Measurements from ENCODE around the gene STK16. TPM values are rescaled to one million over a fixed set of nuclear protein-coding genes. Genes with fewer than 3 reads are reported as not detected.

STK16 gene
- total and polyA plus RNA-seq, 2 of the 13 experiments (the other 11 are each of a cell fraction or from before 2014, with no cell fraction given) = 28.0 to 50.9 TPM

DNA sequence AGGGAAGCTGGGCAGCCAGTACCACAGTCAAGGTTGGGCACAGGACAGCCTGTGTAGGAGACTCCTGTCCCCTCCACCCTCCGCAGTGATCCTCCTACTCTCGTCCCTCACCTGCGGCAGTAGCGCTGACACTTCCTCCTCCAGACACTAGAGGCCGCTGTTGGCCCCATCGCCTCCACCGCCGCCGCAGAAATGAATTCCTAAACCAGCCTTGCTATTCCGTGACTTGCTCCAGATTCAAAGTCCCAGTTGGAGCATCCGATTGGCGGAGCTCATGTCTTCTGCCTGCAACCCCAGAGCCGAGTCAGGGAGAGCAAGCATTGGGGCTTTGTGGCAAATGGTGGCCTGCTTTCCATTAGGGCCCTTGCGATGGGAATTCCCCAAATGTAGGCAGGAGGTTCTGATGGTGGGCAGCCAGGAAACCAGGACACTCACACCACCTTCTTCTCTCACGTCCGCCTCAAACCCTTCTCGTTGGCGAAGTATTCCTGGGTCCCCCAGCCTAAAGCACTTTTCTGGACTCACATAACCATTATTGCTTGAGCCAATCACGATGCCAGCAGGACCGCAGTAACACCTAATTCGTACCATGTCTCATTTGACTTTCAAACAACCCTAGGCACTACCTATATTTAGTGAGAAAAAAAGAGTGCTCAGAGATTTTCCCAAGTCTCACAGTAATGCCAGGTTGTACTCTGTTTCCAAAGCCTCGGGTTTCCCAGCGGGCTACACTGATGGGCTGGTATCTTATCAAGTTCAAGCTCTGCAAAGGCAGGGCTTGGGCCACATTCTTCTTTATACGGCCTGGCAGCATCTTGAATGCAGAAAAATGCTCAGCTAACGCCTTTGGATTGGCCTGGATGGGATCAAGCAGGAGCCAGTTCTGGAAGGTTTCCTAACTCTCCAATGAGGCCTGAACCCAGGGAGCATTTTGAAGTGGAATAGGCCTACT, 32.7 kb downstream of the STK16 start (continued):
- TF ChIP-seq, protein P1, sequence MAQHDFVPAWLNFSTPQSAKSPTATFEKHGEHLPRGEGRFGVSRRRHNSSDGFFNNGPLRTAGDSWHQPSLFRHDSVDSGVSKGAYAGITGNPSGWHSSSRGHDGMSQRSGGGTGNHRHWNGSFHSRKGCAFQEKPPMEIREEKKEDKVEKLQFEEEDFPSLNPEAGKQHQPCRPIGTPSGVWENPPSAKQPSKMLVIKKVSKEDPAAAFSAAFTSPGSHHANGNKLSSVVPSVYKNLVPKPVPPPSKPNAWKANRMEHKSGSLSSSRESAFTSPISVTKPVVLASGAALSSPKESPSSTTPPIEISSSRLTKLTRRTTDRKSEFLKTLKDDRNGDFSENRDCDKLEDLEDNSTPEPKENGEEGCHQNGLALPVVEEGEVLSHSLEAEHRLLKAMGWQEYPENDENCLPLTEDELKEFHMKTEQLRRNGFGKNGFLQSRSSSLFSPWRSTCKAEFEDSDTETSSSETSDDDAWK (CRISPR knock-in tag; IDR thresholded peaks at IDR 0.05) = no peak
- TF ChIP-seq, protein P2, sequence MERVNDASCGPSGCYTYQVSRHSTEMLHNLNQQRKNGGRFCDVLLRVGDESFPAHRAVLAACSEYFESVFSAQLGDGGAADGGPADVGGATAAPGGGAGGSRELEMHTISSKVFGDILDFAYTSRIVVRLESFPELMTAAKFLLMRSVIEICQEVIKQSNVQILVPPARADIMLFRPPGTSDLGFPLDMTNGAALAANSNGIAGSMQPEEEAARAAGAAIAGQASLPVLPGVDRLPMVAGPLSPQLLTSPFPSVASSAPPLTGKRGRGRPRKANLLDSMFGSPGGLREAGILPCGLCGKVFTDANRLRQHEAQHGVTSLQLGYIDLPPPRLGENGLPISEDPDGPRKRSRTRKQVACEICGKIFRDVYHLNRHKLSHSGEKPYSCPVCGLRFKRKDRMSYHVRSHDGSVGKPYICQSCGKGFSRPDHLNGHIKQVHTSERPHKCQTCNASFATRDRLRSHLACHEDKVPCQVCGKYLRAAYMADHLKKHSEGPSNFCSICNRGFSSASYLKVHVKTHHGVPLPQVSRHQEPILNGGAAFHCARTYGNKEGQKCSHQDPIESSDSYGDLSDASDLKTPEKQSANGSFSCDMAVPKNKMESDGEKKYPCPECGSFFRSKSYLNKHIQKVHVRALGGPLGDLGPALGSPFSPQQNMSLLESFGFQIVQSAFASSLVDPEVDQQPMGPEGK (CRISPR knock-in tag; IDR thresholded peaks at IDR 0.05) = 0 out of 2 replicates have a peak, but pooled peaks have one; percentile 17
- TF ChIP-seq ZNF709 (CRISPR knock-in tag; IDR thresholded peaks at IDR 0.05) = no peak
- 0 out of 2 replicates have a peak, but pooled peaks have one; percentile 47 for TF ChIP-seq ZNF317 (CRISPR knock-in tag; IDR thresholded peaks at IDR 0.05)
- TF ChIP-seq DR1 (CRISPR knock-in tag; IDR thresholded peaks at IDR 0.05) = no peak
- TF ChIP-seq PCBP1 (IDR thresholded peaks at IDR 0.05; ENCODE audit: borderline replicate concordance, low read depth, low read length) = no peak
- no peak for TF ChIP-seq ZFAT (CRISPR knock-in tag; conservative IDR thresholded peaks at IDR 0.05)
- TF ChIP-seq, protein P3, sequence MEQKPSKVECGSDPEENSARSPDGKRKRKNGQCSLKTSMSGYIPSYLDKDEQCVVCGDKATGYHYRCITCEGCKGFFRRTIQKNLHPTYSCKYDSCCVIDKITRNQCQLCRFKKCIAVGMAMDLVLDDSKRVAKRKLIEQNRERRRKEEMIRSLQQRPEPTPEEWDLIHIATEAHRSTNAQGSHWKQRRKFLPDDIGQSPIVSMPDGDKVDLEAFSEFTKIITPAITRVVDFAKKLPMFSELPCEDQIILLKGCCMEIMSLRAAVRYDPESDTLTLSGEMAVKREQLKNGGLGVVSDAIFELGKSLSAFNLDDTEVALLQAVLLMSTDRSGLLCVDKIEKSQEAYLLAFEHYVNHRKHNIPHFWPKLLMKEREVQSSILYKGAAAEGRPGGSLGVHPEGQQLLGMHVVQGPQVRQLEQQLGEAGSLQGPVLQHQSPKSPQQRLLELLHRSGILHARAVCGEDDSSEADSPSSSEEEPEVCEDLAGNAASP (CRISPR knock-in tag; IDR thresholded peaks at IDR 0.05; ENCODE audit: borderline replicate concordance) = peak; percentile 54; the same call in 1 of the 2 replicates
- no peak for TF ChIP-seq CC2D1A (CRISPR knock-in tag; IDR thresholded peaks at IDR 0.05)
- TF ChIP-seq, protein P4, sequence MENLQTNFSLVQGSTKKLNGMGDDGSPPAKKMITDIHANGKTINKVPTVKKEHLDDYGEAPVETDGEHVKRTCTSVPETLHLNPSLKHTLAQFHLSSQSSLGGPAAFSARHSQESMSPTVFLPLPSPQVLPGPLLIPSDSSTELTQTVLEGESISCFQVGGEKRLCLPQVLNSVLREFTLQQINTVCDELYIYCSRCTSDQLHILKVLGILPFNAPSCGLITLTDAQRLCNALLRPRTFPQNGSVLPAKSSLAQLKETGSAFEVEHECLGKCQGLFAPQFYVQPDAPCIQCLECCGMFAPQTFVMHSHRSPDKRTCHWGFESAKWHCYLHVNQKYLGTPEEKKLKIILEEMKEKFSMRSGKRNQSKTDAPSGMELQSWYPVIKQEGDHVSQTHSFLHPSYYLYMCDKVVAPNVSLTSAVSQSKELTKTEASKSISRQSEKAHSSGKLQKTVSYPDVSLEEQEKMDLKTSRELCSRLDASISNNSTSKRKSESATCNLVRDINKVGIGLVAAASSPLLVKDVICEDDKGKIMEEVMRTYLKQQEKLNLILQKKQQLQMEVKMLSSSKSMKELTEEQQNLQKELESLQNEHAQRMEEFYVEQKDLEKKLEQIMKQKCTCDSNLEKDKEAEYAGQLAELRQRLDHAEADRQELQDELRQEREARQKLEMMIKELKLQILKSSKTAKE (CRISPR knock-in tag; IDR thresholded peaks at IDR 0.05; ENCODE audit: borderline replicate concordance) = no peak
- no peak for TF ChIP-seq ZNF790 (CRISPR knock-in tag; IDR thresholded peaks at IDR 0.05; ENCODE audit: borderline replicate concordance)
- TF ChIP-seq, protein P5, sequence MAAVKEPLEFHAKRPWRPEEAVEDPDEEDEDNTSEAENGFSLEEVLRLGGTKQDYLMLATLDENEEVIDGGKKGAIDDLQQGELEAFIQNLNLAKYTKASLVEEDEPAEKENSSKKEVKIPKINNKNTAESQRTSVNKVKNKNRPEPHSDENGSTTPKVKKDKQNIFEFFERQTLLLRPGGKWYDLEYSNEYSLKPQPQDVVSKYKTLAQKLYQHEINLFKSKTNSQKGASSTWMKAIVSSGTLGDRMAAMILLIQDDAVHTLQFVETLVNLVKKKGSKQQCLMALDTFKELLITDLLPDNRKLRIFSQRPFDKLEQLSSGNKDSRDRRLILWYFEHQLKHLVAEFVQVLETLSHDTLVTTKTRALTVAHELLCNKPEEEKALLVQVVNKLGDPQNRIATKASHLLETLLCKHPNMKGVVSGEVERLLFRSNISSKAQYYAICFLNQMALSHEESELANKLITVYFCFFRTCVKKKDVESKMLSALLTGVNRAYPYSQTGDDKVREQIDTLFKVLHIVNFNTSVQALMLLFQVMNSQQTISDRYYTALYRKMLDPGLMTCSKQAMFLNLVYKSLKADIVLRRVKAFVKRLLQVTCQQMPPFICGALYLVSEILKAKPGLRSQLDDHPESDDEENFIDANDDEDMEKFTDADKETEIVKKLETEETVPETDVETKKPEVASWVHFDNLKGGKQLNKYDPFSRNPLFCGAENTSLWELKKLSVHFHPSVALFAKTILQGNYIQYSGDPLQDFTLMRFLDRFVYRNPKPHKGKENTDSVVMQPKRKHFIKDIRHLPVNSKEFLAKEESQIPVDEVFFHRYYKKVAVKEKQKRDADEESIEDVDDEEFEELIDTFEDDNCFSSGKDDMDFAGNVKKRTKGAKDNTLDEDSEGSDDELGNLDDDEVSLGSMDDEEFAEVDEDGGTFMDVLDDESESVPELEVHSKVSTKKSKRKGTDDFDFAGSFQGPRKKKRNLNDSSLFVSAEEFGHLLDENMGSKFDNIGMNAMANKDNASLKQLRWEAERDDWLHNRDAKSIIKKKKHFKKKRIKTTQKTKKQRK (IDR thresholded peaks at IDR 0.05; ENCODE audit: low read length) = no peak
- TF ChIP-seq ZNF564 (CRISPR knock-in tag; IDR thresholded peaks at IDR 0.05) = no peak
- TF ChIP-seq, protein P6, sequence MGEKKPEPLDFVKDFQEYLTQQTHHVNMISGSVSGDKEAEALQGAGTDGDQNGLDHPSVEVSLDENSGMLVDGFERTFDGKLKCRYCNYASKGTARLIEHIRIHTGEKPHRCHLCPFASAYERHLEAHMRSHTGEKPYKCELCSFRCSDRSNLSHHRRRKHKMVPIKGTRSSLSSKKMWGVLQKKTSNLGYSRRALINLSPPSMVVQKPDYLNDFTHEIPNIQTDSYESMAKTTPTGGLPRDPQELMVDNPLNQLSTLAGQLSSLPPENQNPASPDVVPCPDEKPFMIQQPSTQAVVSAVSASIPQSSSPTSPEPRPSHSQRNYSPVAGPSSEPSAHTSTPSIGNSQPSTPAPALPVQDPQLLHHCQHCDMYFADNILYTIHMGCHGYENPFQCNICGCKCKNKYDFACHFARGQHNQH (CRISPR knock-in tag; IDR thresholded peaks at IDR 0.05) = peak; percentile 70; the same call in 1 of the 2 replicates
- no peak for TF ChIP-seq ZBTB8A (CRISPR knock-in tag; IDR thresholded peaks at IDR 0.05; ENCODE audit: borderline replicate concordance, low read depth)
